ENCODE data around the gene YTHDF1.

Gene YTHDF1

GRCh38 chr20:63248835-63249591 lies 33.1 kb upstream of the YTHDF1 start:
- no peak for DNase-seq (ENCODE audit: low spot score)

GRCh38 chr20:63247671-63248228 lies 31.8 kb upstream of the YTHDF1 start:
- no peak for DNase-seq (ENCODE audit: low spot score)

GRCh38 chr20:63246490-63247288 lies 30.8 kb upstream of the YTHDF1 start:
- no peak for DNase-seq (ENCODE audit: low spot score)

GRCh38 chr20:63244468-63244867 lies 28.5 kb upstream of the YTHDF1 start:
- no peak for DNase-seq (ENCODE audit: low spot score)

GRCh38 chr20:63243604-63244247 lies 27.8 kb upstream of the YTHDF1 start:
- no peak for DNase-seq (ENCODE audit: low spot score)

- DNase-seq (ENCODE audit: low spot score) = no peak
Observed at GRCh38 chr20:63242736-63243135, 26.8 kb upstream of the YTHDF1 start.

GRCh38 chr20:63241272-63241671 lies 25.3 kb upstream of the YTHDF1 start:
- DNase-seq (ENCODE audit: low spot score) = no peak

GRCh38 chr20:63240004-63240403 lies 24.1 kb upstream of the YTHDF1 start:
- no peak for DNase-seq (ENCODE audit: low spot score)

- DNase-seq (ENCODE audit: low spot score) = no peak
Observed at GRCh38 chr20:63239431-63239830, 23.5 kb upstream of the YTHDF1 start.

- DNase-seq (ENCODE audit: low spot score) = no peak
Observed at GRCh38 chr20:63238514-63239125, 22.7 kb upstream of the YTHDF1 start.

- DNase-seq (ENCODE audit: low spot score) = no peak
Observed at GRCh38 chr20:63238031-63238430, 22.1 kb upstream of the YTHDF1 start.

- no peak for DNase-seq (ENCODE audit: low spot score)
Observed at GRCh38 chr20:63236116-63236837, 20.3 kb upstream of the YTHDF1 start.

- DNase-seq (ENCODE audit: low spot score) = no peak
Observed at GRCh38 chr20:63235399-63235983, 19.6 kb upstream of the YTHDF1 start, which contains the start of gene BIRC7. BIRC7 (plus strand) TSS chr20:63235905; CDS start chr20:63236097, 192 bp downstream.

- DNase-seq (ENCODE audit: low spot score) = no peak
Observed at GRCh38 chr20:63234693-63235398, 18.9 kb upstream of the YTHDF1 start.

GRCh38 chr20:63233924-63234323 lies 18.0 kb upstream of the YTHDF1 start:
- no peak for DNase-seq (ENCODE audit: low spot score)

GRCh38 chr20:63233061-63233344 lies 17.1 kb upstream of the YTHDF1 start:
- DNase-seq (ENCODE audit: low spot score) = no peak

- no peak for DNase-seq (ENCODE audit: low spot score)
Observed at GRCh38 chr20:63232235-63233060, 16.5 kb upstream of the YTHDF1 start.

- no peak for DNase-seq (ENCODE audit: low spot score)
Observed at GRCh38 chr20:63230800-63231268, 14.9 kb upstream of the YTHDF1 start.

- no peak for DNase-seq (ENCODE audit: low spot score)
Observed at GRCh38 chr20:63228806-63229205, 12.9 kb upstream of the YTHDF1 start.

- no peak for DNase-seq (ENCODE audit: low spot score)
Observed at GRCh38 chr20:63227260-63227659, 11.3 kb upstream of the YTHDF1 start.
